Keratinocyte (primary cell): ENCODE results near the gene DBET. TPM values are rescaled to one million over a fixed set of nuclear protein-coding genes. Genes with fewer than 3 reads are reported as not detected.
A peak's percentile ranks its signal among the peaks of the same experiment; 100 is the strongest.
"Not testable (repeated sequence)": the region's sequence is repeated elsewhere in the genome, so short reads cannot be mapped to it uniquely, and the experiment has no call there.

Source experiments
- DNase-seq: peaks from one replicate; pipeline ENCODE4 v3.0.0-alpha.2; 2011; ENCODE audit warnings: low read depth, missing footprints, low spot score
- FAIRE-seq: peaks from 2 replicates; lab custom pipeline; 2011; peaks lifted over from hg19 to GRCh38; lab: Jason Lieb, UNC
- H2AFZ ChIP-seq: 2 replicates; pipeline ENCODE4 v1.6.0; 2012; ENCODE audit warnings: low read length, control low read depth, inconsistent platforms; ENCODE audit not compliant: control insufficient read depth
- H3K27ac ChIP-seq: 2 replicates; pipeline ENCODE4 v1.5.1; 2011; ENCODE audit warnings: low read length; ENCODE audit not compliant: control insufficient read depth, insufficient read depth
- H3K27me3 ChIP-seq: 3 replicates; pipeline ENCODE4 v1.6.0; 2011; ENCODE audit warnings: low read length; ENCODE audit not compliant: control insufficient read depth, insufficient read depth; ENCODE audit errors: extremely low read depth
- H3K36me3 ChIP-seq, 2 experiments: 2 replicates in 1 of 2; 3 replicates in 1 of 2; pipeline ENCODE4 v1.5.1; 2011; ENCODE audit warnings: low read length in 2 of 2, mild to moderate bottlenecking in 1 of 2; ENCODE audit not compliant: control insufficient read depth in 2 of 2, insufficient read depth in 2 of 2; ENCODE audit errors: extremely low read depth in 1 of 2
- H3K4me1 ChIP-seq: 3 replicates; pipeline ENCODE4 v1.5.1; 2011; ENCODE audit warnings: low read length; ENCODE audit not compliant: control insufficient read depth, insufficient read depth; ENCODE audit errors: extremely low read depth
- H3K4me2 ChIP-seq: 3 replicates; pipeline ENCODE4 v1.6.0; 2011; ENCODE audit warnings: low read depth, low read length; ENCODE audit not compliant: control insufficient read depth, insufficient read depth; ENCODE audit errors: extremely low read depth
- H3K4me3 ChIP-seq, 3 experiments: fragments of 200-600 bp in 1 of 3; sonication (generic) in 1 of 3; 2 replicates in 2 of 3; 3 replicates in 1 of 3; pipeline ENCODE4 v1.5.1; 2011 to 2016; ENCODE audit warnings: low read length in 3 of 3, mild to moderate bottlenecking in 3 of 3, control low read depth in 2 of 3, inconsistent platforms in 1 of 3, low read depth in 1 of 3, mixed read lengths in 1 of 3, mixed run types in 1 of 3, moderate library complexity in 1 of 3; ENCODE audit not compliant: control insufficient read depth in 2 of 3, insufficient read depth in 2 of 3; ENCODE audit errors: extremely low read depth in 1 of 3
- H3K79me2 ChIP-seq: 2 replicates; pipeline ENCODE4 v1.6.0; 2012; ENCODE audit warnings: low read length; ENCODE audit not compliant: control insufficient read depth, insufficient read depth
- H3K9ac ChIP-seq: 3 replicates; pipeline ENCODE4 v1.6.0; 2011; ENCODE audit warnings: low read length; ENCODE audit not compliant: control insufficient read depth, insufficient read depth; ENCODE audit errors: extremely low read depth
- H3K9me1 ChIP-seq: 3 replicates; pipeline ENCODE4 v1.6.0; 2011; ENCODE audit warnings: low read length; ENCODE audit not compliant: control insufficient read depth, insufficient read depth; ENCODE audit errors: extremely low read depth
- H3K9me3 ChIP-seq: 2 replicates; pipeline ENCODE4 v1.5.1; 2012; ENCODE audit warnings: low read depth, low read length; ENCODE audit not compliant: control insufficient read depth
- H4K20me1 ChIP-seq: 3 replicates; pipeline ENCODE4 v1.6.0; 2011; ENCODE audit warnings: low read length; ENCODE audit not compliant: control insufficient read depth, insufficient read depth; ENCODE audit errors: extremely low read depth
- dilution Hi-C: fragments of 300-500 bp; cut with MboI; formaldehyde crosslinking; loops from one replicate; pipeline ENCODE4 v1.7.0; 2020; ENCODE audit warnings: low sequenced_read_pairs; ENCODE audit not compliant: extremely low pct_ligation_motif_present
- polyA plus RNA-seq, 5 experiments: library from polyadenylated mRNA; depleted of rRNA in 3 of 5; stranded (reverse) in 3 of 5; stranded (forward) in 1 of 5; unstranded in 1 of 5; fragments of >200 nt; gene quantifications; 1 replicate in 1 of 5; 2 replicates in 3 of 5; 3 replicates in 1 of 5; pipeline versions ENCODE4 v1.2.1 to v1.2.3, GENCODE V29; 2011 to 2012; ENCODE audit warnings: missing spikeins in 2 of 5, low read depth in 1 of 5, low replicate concordance in 1 of 5

The DBET gene
- polyA plus RNA-seq, 1 donor (not counting 4 experiments of a cell fraction or from before 2014, with no cell fraction given), result not detected

- FAIRE-seq, H3K9me3 ChIP-seq, H3K4me3 ChIP-seq, H3K27ac ChIP-seq, DNase-seq, H3K9ac ChIP-seq, H3K4me2 ChIP-seq, H3K9me1 ChIP-seq, H3K27me3 ChIP-seq, H3K4me1 ChIP-seq, H3K79me2 ChIP-seq, H4K20me1 ChIP-seq, H2AFZ ChIP-seq, dilution Hi-C loops, H3K36me3 ChIP-seq: not testable (repeated sequence)
These were observed 33.0 kb upstream of the DBET start for GRCh38 chr4:190031264-190031663.

GRCh38 chr4:190037704-190038388, 26.5 kb upstream of the DBET start:
- H3K27me3 ChIP-seq, H4K20me1 ChIP-seq, H3K79me2 ChIP-seq, H3K4me2 ChIP-seq, H3K9ac ChIP-seq, H3K36me3 ChIP-seq, H3K9me3 ChIP-seq, H3K4me1 ChIP-seq, H3K27ac ChIP-seq, DNase-seq, dilution Hi-C loops, FAIRE-seq, H3K9me1 ChIP-seq, H2AFZ ChIP-seq: not testable (repeated sequence)
- peak overlapping the region in 1 of 3 experiments; percentile 3 for H3K4me3 ChIP-seq

- H3K79me2 ChIP-seq, DNase-seq, H2AFZ ChIP-seq, H3K9me3 ChIP-seq, H3K9ac ChIP-seq, H3K4me3 ChIP-seq, H3K27me3 ChIP-seq, H3K36me3 ChIP-seq, H3K4me1 ChIP-seq, FAIRE-seq, H3K4me2 ChIP-seq, H4K20me1 ChIP-seq, H3K27ac ChIP-seq, H3K9me1 ChIP-seq, dilution Hi-C loops: not testable (repeated sequence)
These were observed 23.4 kb upstream of the DBET start for GRCh38 chr4:190040873-190041272.

- H3K9ac ChIP-seq, H3K9me1 ChIP-seq, H3K4me1 ChIP-seq, H2AFZ ChIP-seq, H3K36me3 ChIP-seq, FAIRE-seq, H4K20me1 ChIP-seq, dilution Hi-C loops, DNase-seq, H3K4me3 ChIP-seq, H3K9me3 ChIP-seq, H3K27ac ChIP-seq, H3K79me2 ChIP-seq, H3K27me3 ChIP-seq, H3K4me2 ChIP-seq: not testable (repeated sequence)
These were observed 16.7 kb upstream of the DBET start for GRCh38 chr4:190047627-190048026.
